ENCODE results near the gene LOXL4.

- TF ChIP-seq YY1 (IDR thresholded peaks at IDR 0.05; ENCODE audit: insufficient read depth, insufficient read length) (no peak), ZNF274 (IDR thresholded peaks at IDR 0.05; ENCODE audit: low read depth, low read length) (no peak)
Measured at GRCh38 chr10:98231417-98231816, 36.6 kb downstream of the LOXL4 start.
